ENCODE measurements around the gene AGAP2. TPM values are rescaled to one million over a fixed set of nuclear protein-coding genes. Genes with fewer than 3 reads are reported as not detected.

Gene AGAP2
- total and polyA plus RNA-seq, 2 of the 8 experiments (the other 6 are each of a cell fraction or from before 2014, with no cell fraction given), result 1.5 TPM

- TF ChIP-seq TEAD4 (IDR thresholded peaks at IDR 0.05; ENCODE audit: low read depth, low read length) (no peak), RFX5 (IDR thresholded peaks at IDR 0.05; ENCODE audit: borderline replicate concordance, low read depth, low read length) (no peak), SUZ12 (IDR thresholded peaks at IDR 0.05; ENCODE audit: low read length) (no peak), BCL11A (IDR thresholded peaks at IDR 0.05; ENCODE audit: low read depth in 2 of 2, low read length in 2 of 2) (no peak), ATF2 (IDR thresholded peaks at IDR 0.05; ENCODE audit: low read length) (no peak), CTCF (IDR thresholded peaks at IDR 0.05; ENCODE audit: control extremely low read depth in 1 of 3, insufficient read depth in 1 of 3, low read depth in 1 of 3, low read length in 3 of 3) (no peak)
Measured at GRCh38 chr12:57781244-57781643, 42.7 kb upstream of the AGAP2 start (continued).
